A673 (cell line): Measurements from ENCODE around the gene TSPAN11.

Source experiments
- CTCF ChIP-seq: fragments of 300-800, 200-600 bp; sonication (generic); conservative IDR thresholded peaks from 2 replicates; pipeline ENCODE4 v1.5.1; 2017; ENCODE audit warnings: low read depth, mild to moderate bottlenecking, antibody characterized with exemption, low read length, moderate library complexity, mixed read lengths
- EZH2 ChIP-seq: fragments of 200-600 bp; sonication (generic); IDR thresholded peaks from 2 replicates; pipeline ENCODE4 v1.6.1; 2017; ENCODE audit warnings: borderline replicate concordance, low read depth, mild to moderate bottlenecking, mixed read lengths, antibody characterized with exemption, low read length; ENCODE audit not compliant: poor library complexity, severe bottlenecking

DNA sequence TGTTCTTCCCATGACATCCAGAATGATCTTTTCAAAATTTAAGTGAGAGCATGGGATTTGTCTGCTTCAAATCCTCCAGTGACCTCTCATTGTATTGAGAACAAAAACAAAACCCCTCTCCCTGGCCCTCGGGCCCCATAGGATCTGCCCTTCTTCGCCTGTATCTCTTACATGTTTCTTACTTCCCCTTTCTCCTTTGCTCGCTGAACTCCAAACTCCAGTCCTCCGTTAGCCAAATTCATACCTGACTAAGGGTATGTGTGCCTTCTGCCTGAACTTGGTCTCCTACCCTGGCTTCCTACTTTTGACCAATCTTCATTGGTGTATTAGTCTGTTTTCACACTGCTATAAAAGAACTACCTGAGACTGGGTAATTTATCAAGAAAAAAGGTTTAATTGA is 13.2 kb upstream of the TSPAN11 start:
- TF ChIP-seq CTCF (no peak), EZH2 (no peak)
